Esophagus squamous epithelium (tissue), 5 donors: ENCODE results near the gene GAL3ST3. TPM values are rescaled to one million over a fixed set of nuclear protein-coding genes. Genes with fewer than 3 reads are reported as not detected.
"Not testable (repeated sequence)": the region's sequence is repeated elsewhere in the genome, so short reads cannot be mapped to it uniquely, and the experiment has no call there.

ENCODE experiments used
- DNase-seq: peaks from one replicate; lab custom pipeline; 2025; lab: John Stamatoyannopoulos, UW
- H3K27ac ChIP-seq, 4 donors: fragments of 200-600 bp; sonication (generic); one replicate each; pipeline ENCODE4 v1.5.1; 2016 to 2019; ENCODE audit warnings: mild to moderate bottlenecking in 1 of 4
- H3K27me3 ChIP-seq, 4 donors: fragments of 200-600 bp; sonication (generic); 1 replicate in 3 of 4; 2 replicates in 1 of 4; pipeline versions ENCODE4 v1.5.1 to v1.6.0; 2017 to 2021; ENCODE audit warnings: antibody characterized with exemption in 1 of 4
- H3K36me3 ChIP-seq, 3 donors: fragments of 200-600 bp; sonication (generic); one replicate each; pipeline ENCODE4 v1.5.1; 2016 to 2019
- H3K4me1 ChIP-seq, 3 donors: fragments of 200-600 bp; sonication (generic); one replicate each; pipeline ENCODE4 v1.5.1; 2017 to 2019
- H3K4me3 ChIP-seq, 4 donors: fragments of 200-600 bp; sonication (generic); 1 replicate in 3 of 4; 2 replicates in 1 of 4; pipeline ENCODE4 v1.5.1; 2016 to 2019; ENCODE audit warnings: mild to moderate bottlenecking in 2 of 4, moderate library complexity in 1 of 4
- H3K9me3 ChIP-seq, 3 donors: fragments of 200-600 bp; sonication (generic); one replicate each; pipeline ENCODE4 v1.5.1; 2016 to 2019
- POLR2A ChIP-seq, 4 donors: fragments of 450-650 bp; IDR thresholded peaks; one replicate each; pipeline ENCODE4 v1.6.1; 2017; ENCODE audit warnings: antibody characterized with exemption in 4 of 4, mild to moderate bottlenecking in 4 of 4, moderate library complexity in 3 of 4
- WGBS, 2 donors: methylation state at CpG; one replicate each; pipeline ENCODE4 v1.1.5; 2018; 5-methylcytosine and 5-hydroxymethylcytosine counted together
- intact Hi-C: fragments of 100-400 bp; cut with DNase I; formaldehyde crosslinking; loops from one replicate; pipeline ENCODE4 v1.15.0; 2022
- total RNA-seq, 4 donors: library from RNA; depleted of rRNA; stranded (reverse); fragments of >200 nt; gene quantifications; one replicate each; pipeline ENCODE4 v1.1.0, GENCODE V29; 2016
- TF ChIP-seq, protein P1 (sequence below), 6 experiments: fragments of 450-650 bp in 4 of 6; fragments of 200-600 bp in 2 of 6; sonication (generic) in 2 of 6; IDR thresholded peaks; one replicate each; pipeline ENCODE4 v1.5.1; 2016 to 2019; ENCODE audit warnings: antibody characterized with exemption in 6 of 6, mild to moderate bottlenecking in 4 of 6, moderate library complexity in 4 of 6
- donor health status: DM: yes; HTN: yes; CAD: no.

GAL3ST3 gene
- total RNA-seq, 4 donors from 2014 or later: not detected

DNA sequence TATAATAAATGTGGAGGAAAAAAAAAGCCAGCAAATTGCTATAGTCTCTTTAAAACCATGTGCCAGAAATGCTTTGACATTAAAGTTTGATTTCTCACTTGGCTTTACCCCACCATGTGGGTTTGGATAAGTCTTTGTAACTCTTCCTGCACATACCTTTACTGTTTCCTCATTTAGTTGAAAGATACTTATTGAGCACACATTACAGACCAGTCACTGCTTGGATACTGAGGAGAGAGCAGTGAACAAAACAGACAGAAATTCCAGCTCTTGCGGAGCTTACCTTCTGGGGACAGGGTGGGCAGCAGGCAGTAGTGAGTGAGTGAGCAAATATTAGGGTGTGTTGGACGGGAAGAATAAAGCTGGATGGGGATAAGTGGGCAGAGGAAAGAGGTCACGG is 34.8 kb upstream of the GAL3ST3 start:
- TF ChIP-seq POLR2A (IDR thresholded peaks at IDR 0.05): no peak
- TF ChIP-seq, protein P1, sequence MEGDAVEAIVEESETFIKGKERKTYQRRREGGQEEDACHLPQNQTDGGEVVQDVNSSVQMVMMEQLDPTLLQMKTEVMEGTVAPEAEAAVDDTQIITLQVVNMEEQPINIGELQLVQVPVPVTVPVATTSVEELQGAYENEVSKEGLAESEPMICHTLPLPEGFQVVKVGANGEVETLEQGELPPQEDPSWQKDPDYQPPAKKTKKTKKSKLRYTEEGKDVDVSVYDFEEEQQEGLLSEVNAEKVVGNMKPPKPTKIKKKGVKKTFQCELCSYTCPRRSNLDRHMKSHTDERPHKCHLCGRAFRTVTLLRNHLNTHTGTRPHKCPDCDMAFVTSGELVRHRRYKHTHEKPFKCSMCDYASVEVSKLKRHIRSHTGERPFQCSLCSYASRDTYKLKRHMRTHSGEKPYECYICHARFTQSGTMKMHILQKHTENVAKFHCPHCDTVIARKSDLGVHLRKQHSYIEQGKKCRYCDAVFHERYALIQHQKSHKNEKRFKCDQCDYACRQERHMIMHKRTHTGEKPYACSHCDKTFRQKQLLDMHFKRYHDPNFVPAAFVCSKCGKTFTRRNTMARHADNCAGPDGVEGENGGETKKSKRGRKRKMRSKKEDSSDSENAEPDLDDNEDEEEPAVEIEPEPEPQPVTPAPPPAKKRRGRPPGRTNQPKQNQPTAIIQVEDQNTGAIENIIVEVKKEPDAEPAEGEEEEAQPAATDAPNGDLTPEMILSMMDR (IDR thresholded peaks at IDR 0.05): no peak
- peaks cover 40 to 70% (median 43%) of the 10 kb centered on the region in 3 donors for H3K4me1 ChIP-seq
- no peaks in the 10 kb centered on the region for H3K36me3 ChIP-seq
- no peak for DNase-seq
- WGBS, 2 donors: 85 to 89% methylated on average over 3 of the region's 3 CpGs
- no peaks in the 10 kb centered on the region for H3K27me3 ChIP-seq
- H3K9me3 ChIP-seq: no peaks in the 10 kb centered on the region
- H3K4me3 ChIP-seq: no peak overlapping the region
- intact Hi-C loops: no loop called here
- H3K27ac ChIP-seq: peak overlapping the region in 3 of 4 donors; percentile 22 to 85 (median 83)

DNA sequence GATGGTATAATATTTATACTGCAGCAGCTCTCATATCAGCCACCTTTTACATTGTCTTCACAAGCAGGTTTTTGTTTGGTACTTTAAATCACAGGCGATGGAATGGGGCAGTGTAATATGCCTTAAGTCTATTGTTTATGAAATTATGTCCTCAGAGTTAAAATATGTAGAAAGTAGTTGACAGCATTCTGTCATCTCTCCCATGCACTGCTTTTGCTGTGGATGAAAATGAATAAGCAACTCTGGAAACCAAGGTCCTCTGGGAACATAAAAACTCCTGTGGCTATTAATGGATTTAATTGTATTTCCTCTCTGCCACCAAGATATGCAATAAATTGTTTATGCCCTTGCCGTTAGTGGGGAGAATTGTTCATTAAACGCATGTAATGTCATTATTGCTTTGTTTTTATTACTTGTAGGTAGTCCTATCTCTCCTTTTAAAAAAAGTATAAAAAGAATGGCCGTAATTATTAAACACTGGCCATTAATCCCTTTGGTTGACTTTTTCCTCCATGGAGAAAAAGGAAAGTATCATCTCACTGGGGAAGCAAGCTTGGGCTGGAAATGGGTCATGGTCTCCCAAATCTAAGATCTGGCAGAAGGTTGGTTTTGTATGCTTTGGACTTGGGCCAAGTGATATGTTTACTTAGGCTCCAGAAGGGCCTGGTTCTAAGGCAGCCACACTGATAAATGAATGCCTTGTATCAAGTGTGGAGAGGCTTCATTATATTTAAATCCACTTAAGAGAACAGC is 34.2 kb upstream of the GAL3ST3 start:
- H3K27me3 ChIP-seq: no peaks in the 10 kb centered on the region
- H3K36me3 ChIP-seq: no peaks in the 10 kb centered on the region
- peak overlapping the region; percentile 3 to 85 (median 52) for H3K27ac ChIP-seq
- intact Hi-C loops: no loop called here
- H3K4me1 ChIP-seq: peaks cover 40 to 74% (median 43%) of the 10 kb centered on the region in 3 donors
- no peak overlapping the region for H3K4me3 ChIP-seq
- TF ChIP-seq, protein P1 (IDR thresholded peaks at IDR 0.05): no peak
- TF ChIP-seq POLR2A (IDR thresholded peaks at IDR 0.05): no peak
- DNase-seq: no peak
- H3K9me3 ChIP-seq: no peaks in the 10 kb centered on the region
- WGBS, 2 donors: 46 to 47% methylated on average over 4 of the region's 4 CpGs

DNA sequence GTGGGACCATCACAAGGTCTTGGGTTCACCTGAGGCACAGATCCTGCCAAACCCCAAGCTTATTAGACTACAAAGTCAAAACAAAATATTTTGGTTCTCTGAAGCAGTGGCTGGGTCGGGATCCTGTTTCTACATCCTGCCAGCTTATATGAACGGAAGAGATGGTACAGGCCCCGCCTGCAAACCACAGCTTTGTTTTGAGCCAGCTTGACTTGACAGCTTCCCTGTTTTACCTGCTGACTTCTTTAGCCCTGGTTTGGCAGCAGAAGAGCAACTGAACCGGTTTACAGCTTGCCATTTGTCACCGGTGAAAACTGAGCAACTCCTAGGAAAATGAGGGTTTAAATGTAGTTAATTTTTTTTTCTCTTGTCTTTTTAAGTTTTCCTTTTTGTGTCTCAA is 32.5 kb upstream of the GAL3ST3 start:
- Histone ChIP-seq H3K4me1 (peaks cover 40 to 82% (median 43%) of the 10 kb centered on the region in 3 donors), H3K36me3 (peaks cover 0 to 8% (median 0%) of the 10 kb centered on the region in 3 donors), H3K27ac (peak overlapping the region; percentile 67 to 86 (median 84))

DNA sequence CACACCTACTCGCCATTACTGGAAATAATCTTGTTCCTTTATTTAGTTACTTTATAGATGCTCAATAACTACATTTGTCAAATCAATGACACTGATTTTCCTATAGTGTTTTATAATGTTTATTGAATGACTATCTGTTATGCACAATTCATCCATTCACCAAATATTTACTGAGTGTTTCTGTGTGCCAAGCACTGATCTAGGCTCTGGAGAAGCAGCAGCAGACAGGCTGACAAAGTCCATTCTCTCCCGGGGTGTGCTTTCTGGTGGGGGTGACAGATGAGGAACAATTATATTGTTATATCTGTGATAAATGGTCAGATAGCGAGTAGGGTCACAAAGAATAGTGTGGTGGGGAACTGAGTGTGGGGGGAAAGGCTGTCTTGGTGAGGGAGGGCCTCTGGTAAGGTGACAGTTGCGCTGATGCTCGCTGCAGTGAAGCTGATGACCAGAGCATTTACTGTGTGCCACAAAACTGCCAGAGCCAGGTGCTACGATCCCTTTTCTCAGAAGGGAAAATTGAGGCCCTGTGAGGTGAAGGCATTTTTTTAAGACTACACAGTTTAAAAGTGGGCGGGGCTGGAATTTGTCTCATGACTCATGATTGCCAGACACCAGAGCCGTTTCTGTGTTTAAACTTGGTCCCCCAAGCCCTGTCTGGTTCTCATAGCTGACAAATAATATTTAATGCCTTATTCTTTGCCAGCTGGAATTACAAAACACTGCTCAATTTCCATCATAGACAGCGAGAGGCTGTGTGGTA is 31.3 kb upstream of the GAL3ST3 start:
- H3K27ac ChIP-seq: peak overlapping the region; percentile 52 to 85 (median 75)
- no peak overlapping the region for H3K4me3 ChIP-seq
- peaks cover 0 to 17% (median 0%) of the 10 kb centered on the region in 3 donors for H3K36me3 ChIP-seq
- no peak for TF ChIP-seq POLR2A (IDR thresholded peaks at IDR 0.05)
- TF ChIP-seq, protein P1 (IDR thresholded peaks at IDR 0.05): no peak
- no peak for DNase-seq
- intact Hi-C loops: no loop called here
- WGBS, 2 donors: 44 to 55% methylated on average over 8 to 9 of the region's 9 CpGs
- no peaks in the 10 kb centered on the region for H3K27me3 ChIP-seq
- H3K9me3 ChIP-seq: no peaks in the 10 kb centered on the region
- H3K4me1 ChIP-seq: peaks cover 43 to 86% (median 44%) of the 10 kb centered on the region in 3 donors

More for the DNA sequence above, 32.5 kb upstream of the GAL3ST3 start:
- intact Hi-C loops: no loop called here
- DNase-seq: no peak
- no peaks in the 10 kb centered on the region for H3K9me3 ChIP-seq
- H3K4me3 ChIP-seq: peak overlapping the region in 2 of 4 donors; percentile 5 to 48
- TF ChIP-seq, protein P1 (IDR thresholded peaks at IDR 0.05): peak in 1 of 6 experiments; percentile 17
- TF ChIP-seq POLR2A (IDR thresholded peaks at IDR 0.05): peak in 1 of 4 donors; percentile 43
- no peaks in the 10 kb centered on the region for H3K27me3 ChIP-seq
- 4% methylated on average over 5 of the region's 5 CpGs for WGBS, 2 donors

DNA sequence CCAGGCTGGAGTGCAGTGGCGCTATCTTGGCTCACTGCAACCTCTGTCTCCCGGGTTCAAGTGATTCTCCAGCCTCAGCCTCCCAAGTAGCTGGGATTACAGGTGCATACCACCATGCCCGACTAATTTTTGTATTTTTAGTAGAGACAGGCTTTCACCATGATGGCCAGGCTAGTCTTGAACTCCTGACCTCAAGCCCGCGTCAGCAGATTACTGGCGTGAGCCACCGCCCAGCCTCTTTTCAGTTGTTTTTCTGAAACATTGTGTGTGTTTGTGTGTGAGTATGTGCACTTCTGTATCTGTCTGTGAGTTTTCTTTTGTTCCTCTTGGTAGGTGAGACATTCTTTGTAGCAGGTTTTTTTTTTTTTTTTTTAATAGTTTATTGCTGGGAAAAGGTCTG is 30.0 kb upstream of the GAL3ST3 start:
- 75 to 85% methylated on average over 7 of the region's 7 CpGs for WGBS, 2 donors
- intact Hi-C loops: loop anchor here (5.0 kb wide), 1 partner anchor 53 kb away; no protein-coding TSS in a partner anchor

More for the DNA sequence above, 30.0 kb upstream of the GAL3ST3 start:
- H3K9me3 ChIP-seq, H3K27me3 ChIP-seq, DNase-seq, H3K27ac ChIP-seq, H3K4me3 ChIP-seq: not testable (repeated sequence)
- Histone ChIP-seq H3K36me3 (peaks cover 0 to 29% (median 2%) of the 10 kb centered on the region in 3 donors), H3K4me1 (peaks cover 41 to 73% (median 44%) of the 10 kb centered on the region in 3 donors)
